ENCODE measurements around the gene RPL21. TPM values are rescaled to one million over a fixed set of nuclear protein-coding genes. Genes with fewer than 3 reads are reported as not detected.
A peak's percentile ranks its signal among the peaks of the same experiment; 100 is the strongest.

RPL21 gene
- total RNA-seq, 1 donor from 2014 or later, result 2,072 TPM

DNA sequence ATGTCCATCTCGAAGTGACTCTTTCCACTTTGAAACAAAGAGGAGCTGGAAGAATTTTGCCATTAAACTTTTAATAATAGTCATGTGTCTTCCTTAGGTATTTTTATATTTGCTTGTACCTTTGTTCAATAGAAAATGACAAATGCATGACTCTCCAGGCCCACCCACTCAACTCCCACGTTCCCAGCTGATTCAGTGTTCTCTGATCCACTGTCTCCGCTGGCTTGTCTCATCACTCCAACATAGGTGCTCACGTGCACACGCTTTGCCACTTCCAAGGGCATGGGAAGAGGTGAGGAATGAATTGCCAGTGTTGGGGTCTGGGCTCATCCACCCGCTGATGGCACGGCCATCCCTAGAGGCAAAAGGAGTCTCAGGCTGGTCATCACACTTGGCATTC, 43.7 kb downstream of the RPL21 start:
- Histone ChIP-seq H3K4me2 (no peak overlapping the region), H3K79me2 (ENCODE audit: low read depth) (no peaks in the 10 kb centered on the region), H4K20me1 (ENCODE audit: low read depth) (no peaks in the 10 kb centered on the region), H3K4me1 (peaks cover 3% of the 10 kb centered on the region), H3K27me3 (no peaks in the 10 kb centered on the region), H3K4me3 (no peak overlapping the region), H3F3A (ENCODE audit: low read depth) (no peaks in the 10 kb centered on the region), H3K9ac (no peak overlapping the region), H3K9me3 (ENCODE audit: low read depth) (no peaks in the 10 kb centered on the region), H3K27ac (no peak overlapping the region), H3K36me3 (no peaks in the 10 kb centered on the region), H2AFZ (replicated peaks) (no peak overlapping the region)
- Mint-ChIP-seq H3K36me3 (no peaks in the 10 kb centered on the region), H3K27ac (no peak overlapping the region), H3K9me3 (no peaks in the 10 kb centered on the region), H3K4me3 (no peak overlapping the region), H3K27me3 (ENCODE audit: insufficient read depth, low read depth) (peaks cover 2% of the 10 kb centered on the region), H3K4me1 (no peaks in the 10 kb centered on the region)
- no peak for DNase-seq (ENCODE audit: low spot score)
- TF ChIP-seq, protein P1, sequence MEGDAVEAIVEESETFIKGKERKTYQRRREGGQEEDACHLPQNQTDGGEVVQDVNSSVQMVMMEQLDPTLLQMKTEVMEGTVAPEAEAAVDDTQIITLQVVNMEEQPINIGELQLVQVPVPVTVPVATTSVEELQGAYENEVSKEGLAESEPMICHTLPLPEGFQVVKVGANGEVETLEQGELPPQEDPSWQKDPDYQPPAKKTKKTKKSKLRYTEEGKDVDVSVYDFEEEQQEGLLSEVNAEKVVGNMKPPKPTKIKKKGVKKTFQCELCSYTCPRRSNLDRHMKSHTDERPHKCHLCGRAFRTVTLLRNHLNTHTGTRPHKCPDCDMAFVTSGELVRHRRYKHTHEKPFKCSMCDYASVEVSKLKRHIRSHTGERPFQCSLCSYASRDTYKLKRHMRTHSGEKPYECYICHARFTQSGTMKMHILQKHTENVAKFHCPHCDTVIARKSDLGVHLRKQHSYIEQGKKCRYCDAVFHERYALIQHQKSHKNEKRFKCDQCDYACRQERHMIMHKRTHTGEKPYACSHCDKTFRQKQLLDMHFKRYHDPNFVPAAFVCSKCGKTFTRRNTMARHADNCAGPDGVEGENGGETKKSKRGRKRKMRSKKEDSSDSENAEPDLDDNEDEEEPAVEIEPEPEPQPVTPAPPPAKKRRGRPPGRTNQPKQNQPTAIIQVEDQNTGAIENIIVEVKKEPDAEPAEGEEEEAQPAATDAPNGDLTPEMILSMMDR (IDR thresholded peaks at IDR 0.05), result no peak
- TF ChIP-seq EZH2phosphoT487 (IDR thresholded peaks at IDR 0.05) (no peak), EZH2 (IDR thresholded peaks at IDR 0.05) (no peak)

DNA sequence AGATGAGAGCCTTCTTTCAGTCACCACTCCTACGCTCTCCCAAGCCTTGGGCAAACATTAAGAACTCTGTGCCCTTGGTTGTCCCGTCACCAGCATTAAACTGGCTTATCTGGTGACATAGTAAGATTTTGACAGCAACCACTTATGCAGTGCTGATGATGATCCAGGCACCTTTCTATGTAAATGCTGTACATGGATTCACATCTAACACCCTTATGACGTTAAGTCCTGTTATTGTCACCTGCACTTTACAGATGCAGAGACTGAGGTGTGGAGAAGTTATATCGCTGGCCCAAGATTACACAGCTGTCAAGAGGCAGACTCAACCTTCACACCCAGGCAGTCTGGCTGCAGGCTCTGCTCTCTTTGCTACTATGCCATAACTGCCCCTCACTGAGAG, 44.3 kb downstream of the RPL21 start:
- Histone ChIP-seq H4K20me1 (ENCODE audit: low read depth) (no peaks in the 10 kb centered on the region), H3K4me1 (peaks cover 3% of the 10 kb centered on the region), H3K27me3 (no peaks in the 10 kb centered on the region), H3K9ac (no peak overlapping the region), H2AFZ (replicated peaks) (no peak overlapping the region), H3K9me3 (ENCODE audit: low read depth) (no peaks in the 10 kb centered on the region), H3K27ac (no peak overlapping the region), H3K4me3 (no peak overlapping the region), H3K79me2 (ENCODE audit: low read depth) (no peaks in the 10 kb centered on the region), H3K4me2 (no peak overlapping the region), H3K36me3 (no peaks in the 10 kb centered on the region), H3F3A (ENCODE audit: low read depth) (no peaks in the 10 kb centered on the region)
- Mint-ChIP-seq H3K4me3 (no peak overlapping the region), H3K4me1 (no peaks in the 10 kb centered on the region), H3K9me3 (no peaks in the 10 kb centered on the region), H3K36me3 (no peaks in the 10 kb centered on the region), H3K27ac (no peak overlapping the region), H3K27me3 (ENCODE audit: insufficient read depth, low read depth) (peaks cover 2% of the 10 kb centered on the region)
- DNase-seq (ENCODE audit: low spot score), result no peak
- TF ChIP-seq EZH2 (IDR thresholded peaks at IDR 0.05) (no peak), EZH2phosphoT487 (IDR thresholded peaks at IDR 0.05) (no peak)
- TF ChIP-seq, protein P1 (IDR thresholded peaks at IDR 0.05), result no peak

DNA sequence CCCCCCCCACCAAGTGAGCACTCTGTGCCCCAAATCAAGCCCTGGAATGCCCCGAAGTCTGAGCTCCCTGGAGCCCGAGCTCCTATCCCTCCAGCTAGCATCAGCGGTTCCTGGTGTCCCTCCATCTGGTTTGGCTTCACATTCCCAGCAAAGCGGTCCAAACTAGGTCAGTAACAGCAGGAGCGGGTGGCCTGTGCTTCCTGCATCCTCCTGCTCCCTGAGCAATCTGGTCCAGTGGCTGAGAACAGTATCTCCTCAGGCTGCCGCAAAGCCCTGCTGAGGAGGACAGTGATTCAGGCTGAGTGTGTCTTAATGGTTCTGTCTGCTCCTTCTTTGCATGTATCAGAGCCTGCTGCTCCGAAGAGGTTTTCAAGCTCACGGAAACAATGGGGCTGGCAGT, 45.1 kb downstream of the RPL21 start:
- Histone ChIP-seq H3K27ac (no peak overlapping the region), H4K20me1 (ENCODE audit: low read depth) (no peaks in the 10 kb centered on the region), H3K4me1 (peaks cover 3% of the 10 kb centered on the region), H3K27me3 (no peaks in the 10 kb centered on the region), H3K4me2 (no peak overlapping the region), H3K79me2 (ENCODE audit: low read depth) (no peaks in the 10 kb centered on the region), H3K4me3 (no peak overlapping the region), H2AFZ (replicated peaks) (peak overlapping the region; percentile 85), H3K36me3 (no peaks in the 10 kb centered on the region), H3K9ac (no peak overlapping the region), H3F3A (ENCODE audit: low read depth) (no peaks in the 10 kb centered on the region), H3K9me3 (ENCODE audit: low read depth) (no peaks in the 10 kb centered on the region)
- Mint-ChIP-seq H3K27ac (no peak overlapping the region), H3K36me3 (no peaks in the 10 kb centered on the region), H3K27me3 (ENCODE audit: insufficient read depth, low read depth) (peaks cover 2% of the 10 kb centered on the region), H3K4me3 (no peak overlapping the region), H3K4me1 (no peaks in the 10 kb centered on the region), H3K9me3 (no peaks in the 10 kb centered on the region)
- no peak for DNase-seq (ENCODE audit: low spot score)
- TF ChIP-seq EZH2phosphoT487 (IDR thresholded peaks at IDR 0.05) (no peak), EZH2 (IDR thresholded peaks at IDR 0.05) (no peak)
- TF ChIP-seq, protein P1 (IDR thresholded peaks at IDR 0.05), result no peak

Data from neural progenitor cell (in vitro differentiated cells).